Measurements from ENCODE around the gene HOXB13.

The HOXB13 gene

DNA sequence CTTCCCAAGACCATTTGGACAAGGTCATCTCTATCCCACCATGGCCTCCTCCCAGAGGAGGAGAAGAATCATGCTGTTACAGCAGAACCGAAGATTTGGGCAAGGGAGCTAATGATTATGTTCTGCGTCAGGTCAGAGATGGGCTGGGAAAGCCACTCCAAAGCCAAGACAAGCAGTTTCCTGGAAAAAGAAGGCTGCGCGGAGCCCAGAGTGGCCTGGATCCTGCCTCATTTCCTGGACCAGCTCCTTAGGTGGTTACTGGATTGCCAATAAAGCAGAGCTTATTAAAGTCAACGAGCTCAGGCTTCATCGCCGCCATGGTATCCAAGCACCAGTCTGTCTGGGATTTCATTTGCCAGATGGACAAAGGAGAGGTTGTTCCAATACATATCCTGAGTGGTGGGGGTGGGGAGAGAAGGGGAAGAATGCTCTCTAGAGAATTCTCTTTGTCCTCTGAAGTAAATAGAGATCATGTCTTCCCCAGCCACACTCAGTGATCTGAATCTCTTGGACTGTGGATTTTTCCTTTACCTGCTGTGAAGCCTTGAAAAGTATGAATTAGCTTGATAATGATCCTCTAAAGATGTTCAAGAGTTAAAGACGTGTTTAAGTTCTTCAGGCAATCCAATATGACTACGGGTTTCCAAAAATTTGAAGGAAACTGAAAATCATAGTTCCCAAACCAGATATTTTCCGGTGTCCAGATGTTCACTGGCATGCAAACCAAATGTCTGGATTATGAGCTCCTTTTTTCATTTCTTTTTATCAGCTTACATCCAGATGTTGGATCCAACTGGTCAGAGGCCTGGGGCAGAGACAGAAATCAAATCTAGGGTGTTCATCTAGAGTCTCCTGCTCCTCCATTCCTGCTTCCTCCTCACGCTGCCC, 23.9 kb downstream of the HOXB13 start:
- no peak for DNase-seq (ENCODE audit: low read depth in 2 of 2)

DNA sequence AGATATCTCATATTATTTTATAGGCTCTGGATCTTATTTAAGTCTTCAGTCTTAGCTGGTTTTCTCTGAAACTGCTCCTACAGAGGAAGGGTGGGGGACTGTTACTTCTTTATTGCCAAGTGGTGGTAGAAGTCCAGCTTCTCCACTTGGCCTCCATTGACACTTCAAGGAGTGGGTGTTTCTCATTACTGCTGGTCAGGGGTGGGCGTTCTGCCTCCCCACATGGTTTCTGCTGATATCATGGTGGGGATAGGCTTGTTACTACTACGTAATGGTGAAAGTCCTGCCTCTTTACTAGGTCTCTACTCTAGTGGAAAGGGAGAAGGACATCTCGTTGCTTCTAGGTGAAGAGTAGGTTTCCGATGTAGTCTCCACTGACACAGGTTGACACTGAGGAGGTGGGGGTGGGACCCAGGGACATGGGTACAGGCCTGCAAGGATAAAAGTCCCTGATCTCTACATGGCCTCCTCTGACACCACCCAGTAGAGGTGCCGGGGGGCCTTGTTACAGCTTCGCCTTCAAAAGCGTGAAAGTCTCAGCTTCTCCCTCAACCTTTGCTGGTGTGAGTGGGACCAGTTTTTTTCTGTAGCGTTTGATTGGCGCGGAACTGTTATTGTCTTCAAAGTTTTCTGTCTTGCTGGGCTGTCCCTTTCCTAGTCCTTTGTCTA, 26.6 kb downstream of the HOXB13 start:
- no peak for DNase-seq (ENCODE audit: low read depth in 2 of 2)

DNA sequence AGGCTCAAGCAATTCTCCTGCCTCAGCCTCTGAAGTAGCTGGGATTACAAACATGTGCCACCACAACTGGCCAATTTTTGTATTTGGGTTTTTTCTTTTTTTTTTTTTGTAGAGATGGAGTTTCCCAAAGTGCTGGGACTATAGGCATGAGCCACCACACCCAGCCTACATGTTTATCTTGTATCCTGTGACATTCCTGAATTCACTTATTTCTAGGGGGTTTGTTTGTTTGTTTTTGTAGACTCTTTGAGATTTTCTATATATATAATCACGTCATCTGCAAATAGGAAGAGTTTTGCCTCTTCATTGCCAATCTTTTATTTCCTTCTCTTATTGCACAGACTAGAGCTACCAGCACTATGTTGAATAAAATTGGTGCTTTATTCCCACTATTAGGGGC, 35.4 kb downstream of the HOXB13 start:
- DNase-seq (ENCODE audit: low read depth in 2 of 2) = no peak

DNA sequence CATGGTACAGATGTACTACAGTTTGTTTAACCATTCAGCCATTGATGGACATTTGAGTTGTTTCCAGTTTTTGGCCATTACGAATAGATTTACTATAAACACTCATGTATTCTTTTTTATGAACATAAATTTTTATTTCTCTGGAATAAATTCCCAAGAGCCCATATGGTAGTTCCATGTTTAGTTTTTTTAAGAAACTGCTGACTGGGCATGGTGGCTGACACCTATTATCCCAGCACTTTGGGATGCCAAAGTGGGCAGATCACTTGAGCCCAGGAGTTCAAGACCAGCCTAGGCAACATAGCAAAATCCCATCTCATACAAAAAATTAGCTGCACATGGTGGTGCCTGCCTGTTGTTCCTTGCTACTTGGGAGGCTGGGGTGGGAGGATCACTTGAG, 36.5 kb downstream of the HOXB13 start:
- no peak for DNase-seq (ENCODE audit: low read depth in 2 of 2)

DNA sequence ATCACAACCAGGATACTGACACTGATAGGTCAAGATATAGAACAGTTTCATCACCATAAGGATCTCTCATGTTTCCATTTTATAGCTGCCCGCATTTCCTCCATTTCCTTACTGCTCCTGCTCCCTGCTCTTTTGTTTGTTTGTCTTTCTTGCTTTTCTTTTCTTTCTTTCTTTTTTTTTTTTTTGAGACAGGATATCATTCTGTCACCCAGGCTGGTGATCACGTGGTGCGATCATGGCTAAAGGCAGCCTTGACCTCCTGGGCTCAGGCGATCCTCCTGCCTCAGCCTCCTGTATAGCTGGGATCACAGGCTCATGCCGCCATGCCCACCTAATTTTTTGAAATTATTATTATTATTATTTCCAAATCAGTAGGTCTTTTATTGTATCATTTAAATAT, 37.9 kb downstream of the HOXB13 start:
- no peak for DNase-seq (ENCODE audit: low read depth in 2 of 2)

GRCh38 chr17:48681609-48682008, 46.9 kb downstream of the HOXB13 start:
- DNase-seq (ENCODE audit: low read depth in 2 of 2) = no peak

GRCh38 chr17:48679385-48680096, 49.0 kb downstream of the HOXB13 start:
- DNase-seq (ENCODE audit: low read depth in 2 of 2) = no peak

GRCh38 chr17:48678141-48678971, 50.2 kb downstream of the HOXB13 start:
- DNase-seq (ENCODE audit: low read depth in 2 of 2) = peak; percentile 23 to 65

GRCh38 chr17:48676963-48677558, 51.5 kb downstream of the HOXB13 start:
- no peak for DNase-seq (ENCODE audit: low read depth in 2 of 2)

Data from stimulated activated CD4-positive, alpha-beta T cell treated with anti-CD3 and anti-CD28 coated beads, Interleukin-15, amount 100 ng/mL, for 48 hours (primary cell).